Psoas muscle (tissue), 8 donors: Measurements from ENCODE around the gene DPT. TPM values are rescaled to one million over a fixed set of nuclear protein-coding genes. Genes with fewer than 3 reads are reported as not detected.

Source experiments
- ATAC-seq, 4 donors: fragments of 200-7000 bp; cut with Tn5 transposase; one replicate each; pipeline ENCODE4 v1.9.1; 2020; ENCODE audit warnings: moderate library complexity in 3 of 4, mild to moderate bottlenecking in 2 of 4
- DNase-seq, 2 donors: peaks; one replicate each; pipeline ENCODE4 v3.0.0-alpha.2; 2020
- H3K27ac ChIP-seq: fragments of 200-600 bp; one replicate; pipeline ENCODE4 v1.8.0; 2022
- H3K27me3 ChIP-seq, 3 donors: fragments of 200-600 bp in 1 of 3; one replicate each; pipeline versions ENCODE4 v1.6.1 to v1.8.0; 2013 to 2022; ENCODE audit warnings: low read length in 2 of 3, mild to moderate bottlenecking in 2 of 3, moderate library complexity in 1 of 3; ENCODE audit not compliant: insufficient read depth in 3 of 3
- H3K36me3 ChIP-seq, 2 donors: fragments of 200-600 bp in 1 of 2; one replicate each; pipeline versions ENCODE4 v1.6.1 to v1.8.0; 2013 to 2022; ENCODE audit warnings: low read depth in 1 of 2, mild to moderate bottlenecking in 1 of 2, moderate library complexity in 1 of 2; ENCODE audit not compliant: insufficient read depth in 1 of 2
- H3K4me1 ChIP-seq: fragments of 200-600 bp; one replicate; pipeline ENCODE4 v1.8.0; 2022
- H3K4me3 ChIP-seq: fragments of 200-600 bp; one replicate; pipeline ENCODE4 v1.8.0; 2022; ENCODE audit warnings: mild to moderate bottlenecking
- H3K9me3 ChIP-seq: fragments of 200-600 bp; one replicate; pipeline ENCODE4 v1.8.0; 2022
- WGBS, 3 donors: extraction: QIAGEN DNeasy Blood & Tissue Kit; methylation state at CpG; one replicate each; pipeline versions ENCODE4 v1.1.6 to v1.1.7; 2013; 5-methylcytosine and 5-hydroxymethylcytosine counted together
- intact Hi-C, 2 donors: fragments of 100-400 bp; cut with DNase I; formaldehyde crosslinking; loops; one replicate each; pipeline versions ENCODE4 v1.11.0 to v1.14.2; 2022
- polyA plus RNA-seq, 3 donors: library from polyadenylated mRNA; stranded (reverse); fragments of 200-250 nt; gene quantifications; one replicate each; pipeline ENCODE4 v1.2.3, GENCODE V29; 2013
- total RNA-seq, 4 donors: library from RNA; stranded (reverse); fragmentation: NEBNext Ultra II Directional in 2 of 4; extraction: Animal tissue kit (Norgen Biotek cat#: 25700) in 2 of 4; gene quantifications; one replicate each; pipeline versions ENCODE4 v1.2.1 to v1.2.4, GENCODE V29; 2021 to 2023
- TF ChIP-seq, protein P1 (sequence below): fragments of 200-600 bp; IDR thresholded peaks from one replicate; pipeline ENCODE4 v1.8.0; 2022; ENCODE audit warnings: antibody characterized with exemption
- donor health status: healthy with polysubstance abuse.
- donor health status: DM: no; HTN: no; CAD: no; lungs with moderate emphysema.
- donor health status: Bipolar disorder and iron deficiency.
- donor health status: healthy.
- donor health status: DM: yes; HTN: yes; CAD: no.
- donor health status: DM: no; HTN: no; CAD: no.
- donor health status: DM: no; HTN: no; CAD: no.
- donor health status: DM: yes; HTN: yes; CAD: no.

Gene DPT
- total and polyA plus RNA-seq, 7 donors: 8.5 to 39.4 (median 9.3) TPM

DNA sequence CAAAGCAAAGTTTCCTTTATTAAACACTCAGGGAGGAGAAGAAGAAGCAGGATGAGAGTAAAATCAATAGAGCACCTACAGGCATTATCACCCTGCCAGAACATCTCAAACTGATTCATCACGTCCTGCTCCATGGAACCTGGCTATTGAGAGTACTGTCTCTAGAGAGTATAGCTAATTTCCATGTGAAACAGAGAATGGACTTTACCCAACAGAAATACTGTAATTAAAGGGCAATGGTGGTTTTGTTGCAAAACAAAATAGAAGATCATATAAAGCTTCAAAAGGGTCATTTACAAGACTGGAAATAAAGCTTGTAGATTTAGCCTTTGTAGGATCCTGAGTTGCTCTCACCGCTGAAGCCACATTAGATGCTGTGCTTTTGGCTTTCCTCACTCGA lies 83.3 kb downstream of the DPT start:
- intact Hi-C loops: loop anchor here in 1 of 2 donors (10.0 kb wide), 1 partner anchor 49 kb away; no protein-coding TSS in a partner anchor
- H3K4me3 ChIP-seq: no peak overlapping the region
- H3K27ac ChIP-seq: no peak overlapping the region
- no peaks in the 10 kb centered on the region for H3K27me3 ChIP-seq
- TF ChIP-seq, protein P1, sequence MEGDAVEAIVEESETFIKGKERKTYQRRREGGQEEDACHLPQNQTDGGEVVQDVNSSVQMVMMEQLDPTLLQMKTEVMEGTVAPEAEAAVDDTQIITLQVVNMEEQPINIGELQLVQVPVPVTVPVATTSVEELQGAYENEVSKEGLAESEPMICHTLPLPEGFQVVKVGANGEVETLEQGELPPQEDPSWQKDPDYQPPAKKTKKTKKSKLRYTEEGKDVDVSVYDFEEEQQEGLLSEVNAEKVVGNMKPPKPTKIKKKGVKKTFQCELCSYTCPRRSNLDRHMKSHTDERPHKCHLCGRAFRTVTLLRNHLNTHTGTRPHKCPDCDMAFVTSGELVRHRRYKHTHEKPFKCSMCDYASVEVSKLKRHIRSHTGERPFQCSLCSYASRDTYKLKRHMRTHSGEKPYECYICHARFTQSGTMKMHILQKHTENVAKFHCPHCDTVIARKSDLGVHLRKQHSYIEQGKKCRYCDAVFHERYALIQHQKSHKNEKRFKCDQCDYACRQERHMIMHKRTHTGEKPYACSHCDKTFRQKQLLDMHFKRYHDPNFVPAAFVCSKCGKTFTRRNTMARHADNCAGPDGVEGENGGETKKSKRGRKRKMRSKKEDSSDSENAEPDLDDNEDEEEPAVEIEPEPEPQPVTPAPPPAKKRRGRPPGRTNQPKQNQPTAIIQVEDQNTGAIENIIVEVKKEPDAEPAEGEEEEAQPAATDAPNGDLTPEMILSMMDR: no peak
- 83 to 89% (median 87%) methylated on average over 3 of the region's 3 CpGs for WGBS, 3 donors
- no peaks in the 10 kb centered on the region for H3K9me3 ChIP-seq
- no peaks in the 10 kb centered on the region for H3K4me1 ChIP-seq
- H3K36me3 ChIP-seq: no peaks in the 10 kb centered on the region
- ATAC-seq (no peak), DNase-seq (no peak)

Other genes with a start within 250 kb of the DPT start
- not detected for gene XCL2, start 185.2 kb downstream of the DPT start, total RNA-seq
- gene XCL2, start 185.2 kb downstream of the DPT start, polyA plus RNA-seq: not detected
- gene XCL1, start 152.6 kb downstream of the DPT start, total RNA-seq: under 1 TPM in 1 of 4 donors, not detected in 3; 0.28 TPM
- under 1 TPM in 1 of 3 donors, not detected in 2; 0.03 TPM for gene XCL1, start 152.6 kb downstream of the DPT start, polyA plus RNA-seq